MM.1S (cell line): ENCODE results near the gene FAM234A.
A peak's percentile ranks its signal among the peaks of the same experiment; 100 is the strongest.

ENCODE experiments used
- DNase-seq: peaks from one replicate; pipeline ENCODE4 v3.0.0-alpha.2; 2015
- H2AFZ ChIP-seq: fragments of 300-600 bp; sonication (generic); 2 replicates; pipeline ENCODE4 v1.6.0; 2016; ENCODE audit warnings: antibody characterized with exemption, low read length
- H3F3A ChIP-seq: fragments of 300-600 bp; sonication (generic); 2 replicates; pipeline ENCODE4 v1.6.1; 2016; ENCODE audit warnings: mild to moderate bottlenecking, antibody characterized with exemption, low read length, moderate library complexity, mixed read lengths; ENCODE audit not compliant: insufficient read depth
- H3K27ac ChIP-seq: fragments of 300-600 bp; sonication (generic); 2 replicates; pipeline ENCODE4 v1.5.1; 2016; ENCODE audit warnings: mild to moderate bottlenecking, low read length
- H3K27me3 ChIP-seq: fragments of 300-600 bp; sonication (generic); replicated peaks from 2 replicates; pipeline ENCODE4 v1.6.0; 2016; ENCODE audit warnings: low read length; ENCODE audit not compliant: insufficient read depth
- H3K36me3 ChIP-seq: fragments of 300-600 bp; sonication (generic); replicated peaks from 2 replicates; pipeline ENCODE4 v1.6.1; 2016; ENCODE audit warnings: mild to moderate bottlenecking, low read length, mixed read lengths; ENCODE audit not compliant: insufficient read depth
- H3K4me1 ChIP-seq: fragments of 300-600 bp; sonication (generic); 2 replicates; pipeline ENCODE4 v1.6.1; 2016; ENCODE audit warnings: low read length, mixed read lengths
- H3K4me2 ChIP-seq: fragments of 300-600 bp; sonication (generic); 2 replicates; pipeline ENCODE4 v1.6.0; 2016; ENCODE audit warnings: low read depth, low read length
- H3K4me3 ChIP-seq: fragments of 300-600 bp; sonication (generic); 2 replicates; pipeline ENCODE4 v1.5.1; 2016; ENCODE audit warnings: low read length, mixed read lengths
- H3K79me2 ChIP-seq: fragments of 300-600 bp; sonication (generic); 2 replicates; pipeline ENCODE4 v1.6.1; 2016; ENCODE audit warnings: mixed run types, low read length, mixed read lengths
- H3K9ac ChIP-seq: fragments of 300-600 bp; sonication (generic); 2 replicates; pipeline ENCODE4 v1.6.1; 2016; ENCODE audit warnings: low read length, mixed read lengths
- H3K9me2 ChIP-seq: fragments of 300-600 bp; sonication (generic); replicated peaks from 2 replicates; pipeline ENCODE4 v1.6.1; 2016; ENCODE audit warnings: mild to moderate bottlenecking, low read length, mixed read lengths; ENCODE audit not compliant: insufficient read depth
- H3K9me3 ChIP-seq: fragments of 300-600 bp; sonication (generic); replicated peaks from 2 replicates; pipeline ENCODE4 v1.6.1; 2016; ENCODE audit warnings: mild to moderate bottlenecking, low read length, mixed read lengths; ENCODE audit not compliant: insufficient read depth
- H4K20me1 ChIP-seq: fragments of 300-600 bp; sonication (generic); 2 replicates; pipeline ENCODE4 v1.6.1; 2016; ENCODE audit warnings: mild to moderate bottlenecking, low read length, moderate library complexity, mixed read lengths; ENCODE audit not compliant: insufficient read depth
- EZH2 ChIP-seq: fragments of 300-600 bp; sonication (generic); optimal IDR thresholded peaks from 2 replicates; pipeline ENCODE3; 2017; ENCODE audit warnings: low read depth, mild to moderate bottlenecking, antibody characterized with exemption, low read length, mixed read lengths
- EZH2phosphoT487 ChIP-seq: fragments of 300-600 bp; sonication (generic); IDR thresholded peaks from 2 replicates; pipeline ENCODE4 v1.6.1; 2018; ENCODE audit warnings: antibody characterized with exemption, low read length
- TF ChIP-seq, protein P1 (sequence below): fragments of 300-600 bp; sonication (generic); IDR thresholded peaks from 2 replicates; pipeline ENCODE4 v1.5.1; 2016; ENCODE audit warnings: antibody characterized with exemption, low read length, mixed read lengths

The FAM234A gene

DNA sequence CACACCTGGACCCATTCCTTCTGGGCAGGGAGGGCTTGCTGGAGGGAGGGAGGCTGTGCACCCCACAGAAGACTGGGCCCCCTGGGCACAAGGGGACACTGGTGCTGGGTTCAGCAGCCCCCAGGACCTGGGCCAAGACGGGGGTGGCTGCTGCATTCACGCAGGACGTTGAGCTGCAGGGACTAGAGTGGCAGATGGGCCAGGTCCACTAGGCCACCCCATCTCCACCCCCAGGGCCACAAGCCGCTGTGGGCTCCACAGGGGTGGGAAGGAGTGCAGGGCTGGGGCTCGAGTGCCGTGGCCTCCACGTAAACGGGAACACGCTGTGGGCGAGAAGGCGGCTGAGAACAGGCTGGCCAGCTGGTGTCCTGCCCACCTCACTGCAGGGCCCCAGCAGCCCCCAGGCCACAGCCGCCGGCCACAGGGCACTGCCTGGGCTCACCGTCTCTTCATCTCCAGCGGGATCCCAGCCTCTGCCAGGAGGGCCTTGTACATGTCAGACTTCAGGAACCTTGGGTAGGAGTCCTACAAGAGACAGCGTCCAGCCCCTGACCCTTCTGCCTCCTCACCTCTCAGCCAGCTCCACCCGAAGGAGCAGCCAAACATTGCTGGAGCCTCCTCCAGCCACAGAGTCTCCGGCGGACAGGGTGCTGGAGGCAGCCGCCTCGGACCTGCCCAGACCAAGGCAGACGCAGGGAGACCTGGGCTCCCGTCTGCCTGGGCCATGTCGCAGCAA is 34.6 kb downstream of the FAM234A start:
- Histone ChIP-seq H3K4me2 (no peak overlapping the region), H2AFZ (no peak overlapping the region), H3K4me3 (no peak overlapping the region), H4K20me1 (no peaks in the 10 kb centered on the region), H3K36me3 (no peaks in the 10 kb centered on the region), H3K9ac (no peak overlapping the region), H3K27me3 (peaks cover 42% of the 10 kb centered on the region), H3K9me3 (no peaks in the 10 kb centered on the region), H3K4me1 (no peaks in the 10 kb centered on the region), H3F3A (no peaks in the 10 kb centered on the region), H3K9me2 (no peaks in the 10 kb centered on the region), H3K27ac (no peak overlapping the region), H3K79me2 (no peaks in the 10 kb centered on the region)
- DNase-seq: no peak
- TF ChIP-seq EZH2: no peak
- TF ChIP-seq, protein P1, sequence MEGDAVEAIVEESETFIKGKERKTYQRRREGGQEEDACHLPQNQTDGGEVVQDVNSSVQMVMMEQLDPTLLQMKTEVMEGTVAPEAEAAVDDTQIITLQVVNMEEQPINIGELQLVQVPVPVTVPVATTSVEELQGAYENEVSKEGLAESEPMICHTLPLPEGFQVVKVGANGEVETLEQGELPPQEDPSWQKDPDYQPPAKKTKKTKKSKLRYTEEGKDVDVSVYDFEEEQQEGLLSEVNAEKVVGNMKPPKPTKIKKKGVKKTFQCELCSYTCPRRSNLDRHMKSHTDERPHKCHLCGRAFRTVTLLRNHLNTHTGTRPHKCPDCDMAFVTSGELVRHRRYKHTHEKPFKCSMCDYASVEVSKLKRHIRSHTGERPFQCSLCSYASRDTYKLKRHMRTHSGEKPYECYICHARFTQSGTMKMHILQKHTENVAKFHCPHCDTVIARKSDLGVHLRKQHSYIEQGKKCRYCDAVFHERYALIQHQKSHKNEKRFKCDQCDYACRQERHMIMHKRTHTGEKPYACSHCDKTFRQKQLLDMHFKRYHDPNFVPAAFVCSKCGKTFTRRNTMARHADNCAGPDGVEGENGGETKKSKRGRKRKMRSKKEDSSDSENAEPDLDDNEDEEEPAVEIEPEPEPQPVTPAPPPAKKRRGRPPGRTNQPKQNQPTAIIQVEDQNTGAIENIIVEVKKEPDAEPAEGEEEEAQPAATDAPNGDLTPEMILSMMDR: no peak
- no peak for TF ChIP-seq EZH2phosphoT487

DNA sequence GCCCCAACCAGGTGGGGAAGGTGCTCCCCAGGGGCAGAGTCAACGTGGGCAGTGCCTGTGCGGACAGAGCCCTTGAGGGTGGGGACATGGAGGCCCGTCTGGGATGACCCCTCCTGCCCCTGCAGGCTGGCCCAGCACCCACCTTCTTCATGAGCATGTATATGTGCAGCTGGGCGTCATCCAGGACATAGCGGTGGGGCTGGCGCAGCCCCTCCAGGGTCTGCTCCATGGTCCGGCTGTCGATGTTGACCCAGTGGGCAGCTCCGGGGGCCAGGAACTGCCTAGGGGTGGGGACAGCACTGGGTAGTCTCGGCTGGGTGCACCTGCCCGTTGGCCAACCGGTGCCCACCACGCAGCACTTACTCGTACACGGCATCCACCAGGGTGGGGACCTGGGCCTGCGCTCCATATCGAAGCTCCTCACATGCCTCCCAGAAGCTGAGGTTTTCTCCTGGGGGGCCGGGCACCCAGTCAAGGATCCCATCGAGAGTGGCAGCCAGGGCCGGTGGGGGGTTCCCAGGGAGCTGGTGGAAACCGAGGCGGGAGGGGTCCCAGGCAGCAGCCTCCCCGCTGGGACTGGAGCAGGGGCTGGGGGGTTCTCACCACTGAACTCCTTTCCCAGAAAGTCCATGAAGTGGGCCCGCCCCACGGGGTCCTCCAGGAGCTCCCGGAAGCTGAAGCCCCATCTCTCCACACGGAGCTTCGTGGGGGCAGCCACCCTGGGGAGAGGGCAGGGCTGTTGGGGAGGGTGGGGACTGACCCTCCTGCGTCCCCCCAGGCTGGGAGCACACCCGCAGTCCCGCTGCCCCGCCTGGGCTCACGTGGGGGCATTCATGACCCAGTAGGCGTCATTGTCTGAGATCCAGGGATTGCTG is 36.0 kb downstream of the FAM234A start:
- DNase-seq: no peak
- no peak overlapping the region for H2AFZ ChIP-seq
- no peaks in the 10 kb centered on the region for H3K36me3 ChIP-seq
- no peak overlapping the region for H3K27ac ChIP-seq
- H3K4me3 ChIP-seq: no peak overlapping the region
- H3K9ac ChIP-seq: no peak overlapping the region
- no peak overlapping the region for H3K4me2 ChIP-seq
- no peaks in the 10 kb centered on the region for H3K9me2 ChIP-seq
- H3F3A ChIP-seq: no peaks in the 10 kb centered on the region
- no peaks in the 10 kb centered on the region for H3K9me3 ChIP-seq
- TF ChIP-seq EZH2phosphoT487 (no peak), EZH2 (no peak)
- no peaks in the 10 kb centered on the region for H3K79me2 ChIP-seq
- H3K4me1 ChIP-seq: no peaks in the 10 kb centered on the region
- H3K27me3 ChIP-seq: peaks cover 52% of the 10 kb centered on the region
- H4K20me1 ChIP-seq: no peaks in the 10 kb centered on the region

DNA sequence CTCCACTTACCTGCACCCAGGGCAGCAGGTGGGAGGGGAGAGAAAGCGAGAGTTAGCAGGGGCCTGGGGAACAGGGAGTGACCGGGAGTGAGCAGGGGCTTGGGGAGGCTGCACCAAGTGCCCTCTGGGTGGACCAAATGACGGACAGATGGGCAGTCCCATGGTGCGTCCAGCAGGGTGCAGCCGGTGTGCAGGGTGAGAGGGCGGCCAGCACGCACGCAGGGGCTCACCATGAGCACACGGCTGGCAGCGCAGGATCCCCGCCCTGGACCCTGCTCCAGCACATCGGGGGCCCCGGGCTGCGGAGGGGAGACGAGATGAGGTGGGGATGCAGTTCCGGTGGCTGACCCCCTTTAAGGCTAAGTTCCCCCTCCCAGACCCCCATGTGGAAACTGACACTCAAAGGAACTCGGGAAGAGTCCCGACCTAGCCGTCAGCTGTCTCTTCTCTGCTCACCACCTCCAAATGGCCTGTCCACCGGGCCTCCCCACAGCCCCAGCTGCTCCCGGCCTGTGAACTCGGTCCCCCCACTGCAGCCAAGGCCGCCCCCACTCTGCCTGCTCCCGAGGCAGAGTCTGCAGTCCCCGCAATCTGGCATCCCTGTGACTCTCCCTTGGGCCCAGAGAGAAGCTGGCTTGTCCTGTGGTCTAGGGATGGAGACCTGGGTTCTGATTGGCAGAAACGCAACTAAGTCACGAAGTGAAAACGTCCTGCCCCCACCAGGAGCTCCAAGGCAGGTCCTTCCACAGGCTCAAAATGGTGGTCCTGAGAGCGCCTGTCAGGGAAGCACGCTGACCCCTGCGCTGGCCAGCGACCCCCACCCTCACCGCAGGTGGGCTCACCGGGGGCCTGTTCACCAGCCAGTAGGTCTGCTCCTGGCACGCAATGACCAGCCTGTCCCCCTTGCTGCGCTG is 38.3 kb downstream of the FAM234A start:
- Histone ChIP-seq H3K79me2 (no peaks in the 10 kb centered on the region), H3F3A (no peaks in the 10 kb centered on the region), H3K4me2 (peak overlapping the region; percentile 41; the same call in 1 of the 2 replicates), H4K20me1 (no peaks in the 10 kb centered on the region), H3K36me3 (no peaks in the 10 kb centered on the region), H3K27me3 (peaks cover 52% of the 10 kb centered on the region), H3K4me1 (no peaks in the 10 kb centered on the region), H3K4me3 (peak overlapping the region; percentile 9; the same call in 1 of the 2 replicates), H3K9me3 (no peaks in the 10 kb centered on the region), H3K9me2 (no peaks in the 10 kb centered on the region), H2AFZ (peak overlapping the region; percentile 2; the same call in 1 of the 2 replicates), H3K9ac (no peak overlapping the region), H3K27ac (no peak overlapping the region)
- DNase-seq: no peak
- TF ChIP-seq EZH2 (no peak), EZH2phosphoT487 (no peak)
- TF ChIP-seq, protein P1: no peak
